ENCODE measurements around the gene CD7. TPM values are rescaled to one million over a fixed set of nuclear protein-coding genes. Genes with fewer than 3 reads are reported as not detected.

CD7 gene
- total RNA-seq, 1 experiment from 2014 or later = 0.74 TPM

- TF ChIP-seq NR3C1 (CRISPR knock-in tag; conservative IDR thresholded peaks at IDR 0.05; ENCODE audit: low read depth) (no peak), ZNF281 (CRISPR knock-in tag; IDR thresholded peaks at IDR 0.05) (no peak), CDX4 (CRISPR knock-in tag; IDR thresholded peaks at IDR 0.05; ENCODE audit: borderline replicate concordance) (no peak), NR2C2 (CRISPR knock-in tag; IDR thresholded peaks at IDR 0.05) (no peak), ZSCAN18 (CRISPR knock-in tag; IDR thresholded peaks at IDR 0.05) (no peak), ZNF121 (CRISPR knock-in tag; IDR thresholded peaks at IDR 0.05) (no peak), ZNF219 (CRISPR knock-in tag; IDR thresholded peaks at IDR 0.05; ENCODE audit: borderline replicate concordance) (no peak), ATF3 (CRISPR knock-in tag; conservative IDR thresholded peaks at IDR 0.05) (no peak), GTF2I (CRISPR knock-in tag; conservative IDR thresholded peaks at IDR 0.05) (no peak), SP1 (CRISPR knock-in tag; conservative IDR thresholded peaks at IDR 0.05) (no peak)
Observed at GRCh38 chr17:82301300-82301915, 16.0 kb downstream of the CD7 start (continued).

GRCh38 chr17:82300707-82301270, 16.6 kb downstream of the CD7 start:
- ATAC-seq = peak; percentile 61
- TF ChIP-seq GABPB1 (CRISPR knock-in tag; IDR thresholded peaks at IDR 0.05) (peak; percentile 41; the same call in 1 of the 2 replicates), ZBTB21 (CRISPR knock-in tag; IDR thresholded peaks at IDR 0.05; ENCODE audit: borderline replicate concordance) (no peak), CTCF (IDR thresholded peaks at IDR 0.05) (peak; percentile 68), CREB1 (CRISPR knock-in tag; IDR thresholded peaks at IDR 0.05) (no peak), ESRRA (CRISPR knock-in tag; IDR thresholded peaks at IDR 0.05; ENCODE audit: borderline replicate concordance) (no peak)
- Mint-ChIP-seq H3K4me1 (peaks cover 6% of the 10 kb centered on the region; the same call in 1 of the 2 replicates), H3K27ac (no peak overlapping the region), H3K27me3 (ENCODE audit: low read depth) (peaks cover 4% of the 10 kb centered on the region), H3K36me3 (no peaks in the 10 kb centered on the region), H3K4me3 (no peak overlapping the region), H3K9me3 (no peaks in the 10 kb centered on the region)
- ChIA-PET CTCF (interaction anchor here (0.6 to 1.9 kb wide), 21 partner anchors 8 to 293 kb away, joined by 3 to 9 read pairs (median 4); partner anchors contain the start of genes CD7 and SECTM1), POLR2A (no interaction called here)
- peak; percentile 72 for DNase-seq (ENCODE audit: low spot score)

GRCh38 chr17:82300228-82300627, 17.2 kb downstream of the CD7 start:
- Mint-ChIP-seq H3K4me3 (no peak overlapping the region), H3K27ac (no peak overlapping the region), H3K4me1 (peaks cover 6% of the 10 kb centered on the region; the same call in 1 of the 2 replicates), H3K9me3 (no peaks in the 10 kb centered on the region), H3K36me3 (no peaks in the 10 kb centered on the region), H3K27me3 (ENCODE audit: low read depth) (peaks cover 4% of the 10 kb centered on the region; the same call in 1 of the 2 replicates)
- ATAC-seq (no peak), DNase-seq (ENCODE audit: low spot score) (no peak)
- ChIA-PET CTCF (interaction anchor here (0.6 to 1.9 kb wide), 14 partner anchors 8 to 294 kb away, joined by 3 to 9 read pairs (median 5); partner anchors contain the start of genes CD7 and SECTM1), POLR2A (no interaction called here)
- TF ChIP-seq RORB (CRISPR knock-in tag; IDR thresholded peaks at IDR 0.05) (no peak), GABPB1 (CRISPR knock-in tag; IDR thresholded peaks at IDR 0.05) (no peak), PREB (CRISPR knock-in tag; IDR thresholded peaks at IDR 0.05; ENCODE audit: borderline replicate concordance) (no peak), AFF4 (CRISPR knock-in tag; IDR thresholded peaks at IDR 0.05; ENCODE audit: borderline replicate concordance) (no peak), CREB1 (CRISPR knock-in tag; IDR thresholded peaks at IDR 0.05) (no peak)

All from WTC11 (cell line).